MM.1S (cell line): ENCODE data around the gene POLR3A.

Experiments used
- DNase-seq: peaks from one replicate; pipeline ENCODE4 v3.0.0-alpha.2; 2015
- H2AFZ ChIP-seq: fragments of 300-600 bp; sonication (generic); 2 replicates; pipeline ENCODE4 v1.6.0; 2016; ENCODE audit warnings: antibody characterized with exemption, low read length
- H3F3A ChIP-seq: fragments of 300-600 bp; sonication (generic); 2 replicates; pipeline ENCODE4 v1.6.1; 2016; ENCODE audit warnings: mild to moderate bottlenecking, antibody characterized with exemption, low read length, moderate library complexity, mixed read lengths; ENCODE audit not compliant: insufficient read depth
- H3K27ac ChIP-seq: fragments of 300-600 bp; sonication (generic); 2 replicates; pipeline ENCODE4 v1.5.1; 2016; ENCODE audit warnings: mild to moderate bottlenecking, low read length
- H3K27me3 ChIP-seq: fragments of 300-600 bp; sonication (generic); replicated peaks from 2 replicates; pipeline ENCODE4 v1.6.0; 2016; ENCODE audit warnings: low read length; ENCODE audit not compliant: insufficient read depth
- H3K36me3 ChIP-seq: fragments of 300-600 bp; sonication (generic); replicated peaks from 2 replicates; pipeline ENCODE4 v1.6.1; 2016; ENCODE audit warnings: mild to moderate bottlenecking, low read length, mixed read lengths; ENCODE audit not compliant: insufficient read depth
- H3K4me1 ChIP-seq: fragments of 300-600 bp; sonication (generic); 2 replicates; pipeline ENCODE4 v1.6.1; 2016; ENCODE audit warnings: low read length, mixed read lengths
- H3K4me2 ChIP-seq: fragments of 300-600 bp; sonication (generic); 2 replicates; pipeline ENCODE4 v1.6.0; 2016; ENCODE audit warnings: low read depth, low read length
- H3K4me3 ChIP-seq: fragments of 300-600 bp; sonication (generic); 2 replicates; pipeline ENCODE4 v1.5.1; 2016; ENCODE audit warnings: low read length, mixed read lengths
- H3K79me2 ChIP-seq: fragments of 300-600 bp; sonication (generic); 2 replicates; pipeline ENCODE4 v1.6.1; 2016; ENCODE audit warnings: mixed run types, low read length, mixed read lengths
- H3K9ac ChIP-seq: fragments of 300-600 bp; sonication (generic); 2 replicates; pipeline ENCODE4 v1.6.1; 2016; ENCODE audit warnings: low read length, mixed read lengths
- H3K9me2 ChIP-seq: fragments of 300-600 bp; sonication (generic); replicated peaks from 2 replicates; pipeline ENCODE4 v1.6.1; 2016; ENCODE audit warnings: mild to moderate bottlenecking, low read length, mixed read lengths; ENCODE audit not compliant: insufficient read depth
- H3K9me3 ChIP-seq: fragments of 300-600 bp; sonication (generic); replicated peaks from 2 replicates; pipeline ENCODE4 v1.6.1; 2016; ENCODE audit warnings: mild to moderate bottlenecking, low read length, mixed read lengths; ENCODE audit not compliant: insufficient read depth
- H4K20me1 ChIP-seq: fragments of 300-600 bp; sonication (generic); 2 replicates; pipeline ENCODE4 v1.6.1; 2016; ENCODE audit warnings: mild to moderate bottlenecking, low read length, moderate library complexity, mixed read lengths; ENCODE audit not compliant: insufficient read depth
- CTCF ChIP-seq: fragments of 300-600 bp; sonication (generic); IDR thresholded peaks from 2 replicates; pipeline ENCODE4 v1.5.1; 2016; ENCODE audit warnings: antibody characterized with exemption, low read length, mixed read lengths
- EZH2 ChIP-seq: fragments of 300-600 bp; sonication (generic); optimal IDR thresholded peaks from 2 replicates; pipeline ENCODE3; 2017; ENCODE audit warnings: low read depth, mild to moderate bottlenecking, antibody characterized with exemption, low read length, mixed read lengths
- EZH2phosphoT487 ChIP-seq: fragments of 300-600 bp; sonication (generic); IDR thresholded peaks from 2 replicates; pipeline ENCODE4 v1.6.1; 2018; ENCODE audit warnings: antibody characterized with exemption, low read length

Gene POLR3A

DNA sequence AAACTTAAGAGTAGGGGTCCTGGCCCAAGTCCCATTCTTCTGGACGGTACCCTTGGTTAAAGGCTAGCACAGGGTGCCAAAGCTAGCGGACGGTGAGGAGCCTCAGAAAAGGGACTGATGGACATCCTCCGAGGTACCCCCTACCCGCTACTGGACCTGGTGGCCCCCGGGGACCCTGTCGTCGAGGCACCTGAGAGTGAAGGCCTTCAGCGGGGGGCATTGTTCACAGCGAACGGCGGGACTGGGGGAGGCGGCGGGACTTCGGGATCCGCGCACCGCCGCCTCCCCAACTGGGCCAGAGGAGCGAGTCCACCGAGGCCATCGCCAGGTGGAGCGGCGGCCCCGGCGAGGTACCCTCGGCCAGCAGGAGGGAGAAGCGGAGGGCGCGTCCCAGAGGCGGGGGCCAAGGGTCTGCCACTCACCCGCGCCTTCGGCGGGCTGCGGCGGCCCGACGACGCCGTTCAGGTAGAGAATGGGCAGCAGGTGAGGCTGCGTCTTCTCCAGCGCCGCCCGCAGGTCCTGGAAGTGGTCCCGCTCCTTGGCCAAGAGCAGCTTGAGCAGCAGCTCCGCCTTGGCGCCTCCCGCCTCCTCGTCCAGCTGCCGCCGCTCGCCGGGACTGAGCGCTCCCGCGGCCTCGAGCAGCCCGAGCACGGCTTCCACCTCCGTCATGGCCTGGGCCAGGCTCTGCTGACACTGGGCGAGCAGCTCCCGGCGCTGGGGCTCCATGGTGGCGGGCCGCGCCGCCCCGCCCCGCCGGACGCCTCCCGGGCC lies 103.3 kb downstream of the POLR3A start:
- H4K20me1 ChIP-seq: no peaks in the 10 kb centered on the region
- H3K9ac ChIP-seq: peak overlapping the region; percentile 68
- H3K4me3 ChIP-seq: peak overlapping the region; percentile 68
- no peaks in the 10 kb centered on the region for H3K9me2 ChIP-seq
- H3K4me1 ChIP-seq: peaks cover 9% of the 10 kb centered on the region; the same call in 1 of the 2 replicates
- no peaks in the 10 kb centered on the region for H3K9me3 ChIP-seq
- DNase-seq: peak; percentile 36
- peak overlapping the region; percentile 85 for H3K4me2 ChIP-seq
- peaks cover 50% of the 10 kb centered on the region for H3K79me2 ChIP-seq
- no peak overlapping the region for H3K27ac ChIP-seq
- no peak for TF ChIP-seq EZH2
- H2AFZ ChIP-seq: peak overlapping the region; percentile 74
- peaks cover 4% of the 10 kb centered on the region for H3F3A ChIP-seq
- H3K36me3 ChIP-seq: no peaks in the 10 kb centered on the region
- H3K27me3 ChIP-seq: peaks cover 15% of the 10 kb centered on the region; the same call in 1 of the 2 replicates

DNA sequence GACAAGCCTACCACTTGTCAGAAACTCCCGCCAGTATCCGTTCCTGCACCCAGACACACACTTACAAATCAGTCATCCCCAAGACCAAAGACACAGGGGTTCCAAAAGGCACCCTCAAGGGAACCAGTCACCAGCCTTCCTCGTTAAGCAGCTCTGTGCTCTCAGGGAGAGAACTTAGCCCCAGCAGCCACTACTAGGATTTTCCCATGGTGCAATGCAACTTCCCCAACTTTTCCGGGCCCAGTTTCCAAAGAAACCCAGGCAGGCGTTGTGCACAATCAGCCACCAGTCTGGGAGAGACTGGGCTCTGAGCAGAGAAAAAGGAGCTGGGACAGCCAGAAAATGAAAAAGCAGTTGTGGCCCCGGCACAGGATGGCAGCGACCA lies 103.9 kb downstream of the POLR3A start:
- Histone ChIP-seq H3K4me2 (peak overlapping the region; percentile 85), H4K20me1 (no peaks in the 10 kb centered on the region), H3K9me2 (no peaks in the 10 kb centered on the region), H3K36me3 (no peaks in the 10 kb centered on the region), H3K4me1 (peaks cover 9% of the 10 kb centered on the region; the same call in 1 of the 2 replicates), H3K27ac (no peak overlapping the region), H3K79me2 (peaks cover 56% of the 10 kb centered on the region), H3F3A (peaks cover 4% of the 10 kb centered on the region), H2AFZ (peak overlapping the region; percentile 74; the same call in 1 of the 2 replicates), H3K9ac (peak overlapping the region; percentile 68; the same call in 1 of the 2 replicates), H3K27me3 (peaks cover 15% of the 10 kb centered on the region; the same call in 1 of the 2 replicates), H3K4me3 (peak overlapping the region; percentile 68), H3K9me3 (no peaks in the 10 kb centered on the region)
- TF ChIP-seq EZH2phosphoT487 (no peak), EZH2 (no peak), CTCF (no peak)
- DNase-seq: no peak

GRCh38 chr10:77922566-77923179 lies 106.6 kb downstream of the POLR3A start:
- H3K9me2 ChIP-seq: no peaks in the 10 kb centered on the region
- no peak overlapping the region for H3K27ac ChIP-seq
- no peak overlapping the region for H2AFZ ChIP-seq
- H3K79me2 ChIP-seq: peaks cover 76% of the 10 kb centered on the region
- H3K4me3 ChIP-seq: no peak overlapping the region
- no peaks in the 10 kb centered on the region for H4K20me1 ChIP-seq
- no peak for DNase-seq
- peaks cover 4% of the 10 kb centered on the region for H3F3A ChIP-seq
- no peaks in the 10 kb centered on the region for H3K36me3 ChIP-seq
- H3K9me3 ChIP-seq: no peaks in the 10 kb centered on the region
- peaks cover 7% of the 10 kb centered on the region; the same call in 1 of the 2 replicates for H3K27me3 ChIP-seq
- no peak overlapping the region for H3K4me2 ChIP-seq
- H3K4me1 ChIP-seq: peaks cover 9% of the 10 kb centered on the region; the same call in 1 of the 2 replicates
- no peak for TF ChIP-seq CTCF
- TF ChIP-seq EZH2: no peak
- no peak for TF ChIP-seq EZH2phosphoT487
- no peak overlapping the region for H3K9ac ChIP-seq
